ENCODE measurements around the gene GPR153.
"Not testable (repeated sequence)": the region's sequence is repeated elsewhere in the genome, so short reads cannot be mapped to it uniquely, and the experiment has no call there.

Gene GPR153

DNA sequence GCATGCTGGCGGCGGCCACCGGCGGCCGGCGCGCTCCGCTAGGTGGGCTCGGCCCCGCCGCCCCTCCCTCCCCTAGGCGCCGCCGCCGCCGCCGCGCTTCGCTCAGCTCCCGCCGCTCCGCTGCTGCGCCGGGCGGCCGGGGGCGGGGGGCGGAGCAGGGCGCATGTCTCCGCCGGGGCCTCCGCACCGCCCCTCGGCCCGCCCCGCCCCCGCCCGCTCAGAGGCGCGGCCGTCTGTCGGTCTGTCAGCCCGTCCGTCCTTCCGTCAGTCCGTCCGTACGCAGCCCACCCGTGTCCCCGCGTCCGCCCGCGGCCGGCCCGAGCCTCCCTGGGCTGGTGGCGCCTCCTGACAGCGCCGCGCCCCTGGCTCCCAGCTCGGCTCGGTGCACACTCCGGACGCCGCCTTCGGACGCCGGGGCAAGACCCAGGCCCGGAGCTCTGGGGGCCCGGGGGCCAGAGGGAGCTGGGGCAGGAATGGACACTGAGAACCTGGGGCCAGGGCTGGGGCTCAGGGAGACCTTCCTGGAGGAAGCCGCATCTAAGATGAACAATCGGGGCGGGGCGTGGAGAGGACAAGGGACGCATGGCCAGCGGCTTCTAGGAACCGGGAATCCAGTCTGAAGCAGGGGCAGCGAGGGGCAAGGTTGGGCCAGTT, at the start of gene GPR153:
TSS of gene GPR153 (minus strand) at position 138 of the 654 bp plus-strand sequence. CDS start 6,193 bp downstream, outside the sequence.
- no peak for DNase-seq (ENCODE audit: low read depth, low spot score)
- no peaks in the 10 kb centered on the region for H3K9me3 ChIP-seq (ENCODE audit: insufficient read depth, low read length)
- H3K27me3 ChIP-seq (ENCODE audit: insufficient read depth, insufficient read length) = peaks cover 21% of the 10 kb centered on the region
- TF ChIP-seq SUZ12 (IDR thresholded peaks at IDR 0.05; ENCODE audit: extremely low read depth, insufficient read depth, insufficient read length) (no peak), YY1 (IDR thresholded peaks at IDR 0.05; ENCODE audit: insufficient read depth, insufficient read length) (no peak), ZNF274 (IDR thresholded peaks at IDR 0.05; ENCODE audit: low read depth, low read length) (no peak)
- H3K4me1 ChIP-seq (ENCODE audit: insufficient read depth, insufficient read length) = peaks cover 3% of the 10 kb centered on the region
- H3K4me3 ChIP-seq (ENCODE audit: insufficient read length, low read depth) = peak within 1 kb of the TSS; percentile 18
- no peak within 1 kb of the TSS for H3K9ac ChIP-seq (ENCODE audit: insufficient read length, low read depth)
- H3K36me3 ChIP-seq (ENCODE audit: insufficient read depth, insufficient read length, low read length) = no peaks in the 10 kb centered on the region

- H3K27me3 ChIP-seq (ENCODE audit: insufficient read depth, insufficient read length) = no peaks in the 10 kb centered on the region
- H3K9me3 ChIP-seq (ENCODE audit: insufficient read depth, low read length) = no peaks in the 10 kb centered on the region
- no peaks in the 10 kb centered on the region for H3K4me1 ChIP-seq (ENCODE audit: insufficient read depth, insufficient read length)
- H3K36me3 ChIP-seq (ENCODE audit: insufficient read depth, insufficient read length, low read length) = no peaks in the 10 kb centered on the region
- no peak overlapping the region for H3K4me3 ChIP-seq (ENCODE audit: insufficient read length, low read depth)
- H3K9ac ChIP-seq (ENCODE audit: insufficient read length, low read depth) = no peak overlapping the region
- no peak for DNase-seq (ENCODE audit: low read depth, low spot score)
- no peak for TF ChIP-seq SUZ12 (IDR thresholded peaks at IDR 0.05; ENCODE audit: extremely low read depth, insufficient read depth, insufficient read length)
- no peak for TF ChIP-seq ZNF274 (IDR thresholded peaks at IDR 0.05; ENCODE audit: low read depth, low read length)
- TF ChIP-seq YY1 (IDR thresholded peaks at IDR 0.05; ENCODE audit: insufficient read depth, insufficient read length) = no peak
Observed at GRCh38 chr1:6310116-6310848, 49.4 kb upstream of the GPR153 start.

- no peaks in the 10 kb centered on the region for H3K9me3 ChIP-seq (ENCODE audit: insufficient read depth, low read length)
- H3K27me3 ChIP-seq (ENCODE audit: insufficient read depth, insufficient read length) = no peaks in the 10 kb centered on the region
- no peak overlapping the region for H3K9ac ChIP-seq (ENCODE audit: insufficient read length, low read depth)
- no peak for DNase-seq (ENCODE audit: low read depth, low spot score)
- no peak overlapping the region for H3K4me3 ChIP-seq (ENCODE audit: insufficient read length, low read depth)
- no peak for TF ChIP-seq SUZ12 (IDR thresholded peaks at IDR 0.05; ENCODE audit: extremely low read depth, insufficient read depth, insufficient read length)
- TF ChIP-seq ZNF274 (IDR thresholded peaks at IDR 0.05; ENCODE audit: low read depth, low read length) = no peak
- no peak for TF ChIP-seq YY1 (IDR thresholded peaks at IDR 0.05; ENCODE audit: insufficient read depth, insufficient read length)
- no peaks in the 10 kb centered on the region for H3K36me3 ChIP-seq (ENCODE audit: insufficient read depth, insufficient read length, low read length)
- no peaks in the 10 kb centered on the region for H3K4me1 ChIP-seq (ENCODE audit: insufficient read depth, insufficient read length)
Observed at GRCh38 chr1:6309564-6309963, 48.7 kb upstream of the GPR153 start.

GRCh38 chr1:6308449-6308848, 47.6 kb upstream of the GPR153 start:
- TF ChIP-seq YY1 (IDR thresholded peaks at IDR 0.05; ENCODE audit: insufficient read depth, insufficient read length) = no peak
- Histone ChIP-seq H3K4me1 (ENCODE audit: insufficient read depth, insufficient read length) (no peaks in the 10 kb centered on the region), H3K4me3 (ENCODE audit: insufficient read length, low read depth) (no peak overlapping the region), H3K9me3 (ENCODE audit: insufficient read depth, low read length) (no peaks in the 10 kb centered on the region), H3K9ac (ENCODE audit: insufficient read length, low read depth) (no peak overlapping the region), H3K27me3 (ENCODE audit: insufficient read depth, insufficient read length) (no peaks in the 10 kb centered on the region), H3K36me3 (ENCODE audit: insufficient read depth, insufficient read length, low read length) (no peaks in the 10 kb centered on the region)
- no peak for DNase-seq (ENCODE audit: low read depth, low spot score)

DNA sequence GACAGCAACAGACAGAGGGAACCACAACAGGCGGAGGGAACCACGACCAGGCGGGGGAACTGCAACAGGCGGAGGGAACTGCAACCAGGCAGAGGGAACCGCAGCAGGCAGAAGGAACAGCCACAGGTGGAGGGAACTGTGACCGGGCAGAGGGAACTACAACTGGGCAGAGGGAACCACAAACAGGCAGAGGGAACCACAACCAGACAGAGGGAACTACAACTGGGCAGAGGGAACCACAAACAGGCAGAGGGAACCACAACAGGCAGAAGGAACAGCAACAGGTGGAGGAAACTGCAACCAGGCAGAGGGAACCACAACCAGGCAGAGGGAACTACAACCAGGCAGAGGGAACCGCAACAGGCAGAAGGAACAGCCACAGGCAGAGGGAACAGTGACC, 46.8 kb upstream of the GPR153 start:
- not testable (repeated sequence) for H3K9me3 ChIP-seq (ENCODE audit: insufficient read depth, low read length); H3K4me3 ChIP-seq (ENCODE audit: insufficient read length, low read depth); H3K4me1 ChIP-seq (ENCODE audit: insufficient read depth, insufficient read length); H3K27me3 ChIP-seq (ENCODE audit: insufficient read depth, insufficient read length); H3K9ac ChIP-seq (ENCODE audit: insufficient read length, low read depth); DNase-seq (ENCODE audit: low read depth, low spot score); H3K36me3 ChIP-seq (ENCODE audit: insufficient read depth, insufficient read length, low read length)

- Histone ChIP-seq H3K9me3 (ENCODE audit: insufficient read depth, low read length) (no peaks in the 10 kb centered on the region), H3K36me3 (ENCODE audit: insufficient read depth, insufficient read length, low read length) (no peaks in the 10 kb centered on the region), H3K4me3 (ENCODE audit: insufficient read length, low read depth) (no peak overlapping the region), H3K4me1 (ENCODE audit: insufficient read depth, insufficient read length) (no peaks in the 10 kb centered on the region), H3K9ac (ENCODE audit: insufficient read length, low read depth) (no peak overlapping the region), H3K27me3 (ENCODE audit: insufficient read depth, insufficient read length) (no peaks in the 10 kb centered on the region)
- DNase-seq (ENCODE audit: low read depth, low spot score) = no peak
- TF ChIP-seq YY1 (IDR thresholded peaks at IDR 0.05; ENCODE audit: insufficient read depth, insufficient read length) (no peak), SUZ12 (IDR thresholded peaks at IDR 0.05; ENCODE audit: extremely low read depth, insufficient read depth, insufficient read length) (no peak), ZNF274 (IDR thresholded peaks at IDR 0.05; ENCODE audit: low read depth, low read length) (no peak)
Observed at GRCh38 chr1:6307099-6307498, 46.2 kb upstream of the GPR153 start.

GRCh38 chr1:6303397-6304012, 42.6 kb upstream of the GPR153 start:
- H3K4me1 ChIP-seq (ENCODE audit: insufficient read depth, insufficient read length) = no peaks in the 10 kb centered on the region
- no peak overlapping the region for H3K9ac ChIP-seq (ENCODE audit: insufficient read length, low read depth)
- peaks cover 4% of the 10 kb centered on the region for H3K36me3 ChIP-seq (ENCODE audit: insufficient read depth, insufficient read length, low read length)
- H3K4me3 ChIP-seq (ENCODE audit: insufficient read length, low read depth) = no peak overlapping the region
- no peak for TF ChIP-seq ZNF274 (IDR thresholded peaks at IDR 0.05; ENCODE audit: low read depth, low read length)
- no peak for TF ChIP-seq SUZ12 (IDR thresholded peaks at IDR 0.05; ENCODE audit: extremely low read depth, insufficient read depth, insufficient read length)
- H3K9me3 ChIP-seq (ENCODE audit: insufficient read depth, low read length) = no peaks in the 10 kb centered on the region
- H3K27me3 ChIP-seq (ENCODE audit: insufficient read depth, insufficient read length) = no peaks in the 10 kb centered on the region
- DNase-seq (ENCODE audit: low read depth, low spot score) = no peak

All from NT2/D1 (cell line).